ENCODE results near the gene ADGRF4.

DNA sequence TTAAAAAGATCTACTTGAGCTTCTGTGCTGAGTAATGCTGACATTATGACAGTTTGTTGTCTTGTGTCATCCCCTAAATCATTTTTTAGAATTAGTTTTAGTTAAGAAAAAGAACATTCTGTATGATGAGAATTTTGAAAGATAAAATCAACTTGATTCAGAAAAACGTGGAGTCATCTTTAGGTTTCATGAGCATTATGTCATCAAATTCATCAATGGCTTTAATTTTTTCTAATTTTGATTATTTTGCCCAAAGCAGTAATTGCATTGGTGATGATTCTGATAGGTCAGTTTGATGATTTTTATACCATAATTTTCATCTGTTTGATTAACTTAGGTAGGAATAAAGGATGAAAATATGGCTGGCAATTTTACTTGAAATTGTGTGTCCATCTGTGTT lies 26.6 kb upstream of the ADGRF4 start:
- TF ChIP-seq, protein P1, sequence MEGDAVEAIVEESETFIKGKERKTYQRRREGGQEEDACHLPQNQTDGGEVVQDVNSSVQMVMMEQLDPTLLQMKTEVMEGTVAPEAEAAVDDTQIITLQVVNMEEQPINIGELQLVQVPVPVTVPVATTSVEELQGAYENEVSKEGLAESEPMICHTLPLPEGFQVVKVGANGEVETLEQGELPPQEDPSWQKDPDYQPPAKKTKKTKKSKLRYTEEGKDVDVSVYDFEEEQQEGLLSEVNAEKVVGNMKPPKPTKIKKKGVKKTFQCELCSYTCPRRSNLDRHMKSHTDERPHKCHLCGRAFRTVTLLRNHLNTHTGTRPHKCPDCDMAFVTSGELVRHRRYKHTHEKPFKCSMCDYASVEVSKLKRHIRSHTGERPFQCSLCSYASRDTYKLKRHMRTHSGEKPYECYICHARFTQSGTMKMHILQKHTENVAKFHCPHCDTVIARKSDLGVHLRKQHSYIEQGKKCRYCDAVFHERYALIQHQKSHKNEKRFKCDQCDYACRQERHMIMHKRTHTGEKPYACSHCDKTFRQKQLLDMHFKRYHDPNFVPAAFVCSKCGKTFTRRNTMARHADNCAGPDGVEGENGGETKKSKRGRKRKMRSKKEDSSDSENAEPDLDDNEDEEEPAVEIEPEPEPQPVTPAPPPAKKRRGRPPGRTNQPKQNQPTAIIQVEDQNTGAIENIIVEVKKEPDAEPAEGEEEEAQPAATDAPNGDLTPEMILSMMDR (IDR thresholded peaks at IDR 0.05), result no peak
- TF ChIP-seq POLR2A (IDR thresholded peaks at IDR 0.05), result no peak
